ENCODE measurements around the gene RND1. TPM values are rescaled to one million over a fixed set of nuclear protein-coding genes. Genes with fewer than 3 reads are reported as not detected.

The RND1 gene
- total RNA-seq, 1 experiment from 2014 or later: 2.0 TPM

- intact Hi-C loops (cut with micrococcal nuclease; ENCODE audit: unreplicated experiment): no loop called here
- CTCF ChIA-PET: no interaction called here
- H3K36me3 ChIP-seq (ENCODE audit: insufficient read depth, low read length, poor library complexity, severe bottlenecking): peaks cover 64% of the 10 kb centered on the region
These were observed 27.6 kb downstream of the RND1 start for GRCh38 chr12:48838048-48838447.

DNA sequence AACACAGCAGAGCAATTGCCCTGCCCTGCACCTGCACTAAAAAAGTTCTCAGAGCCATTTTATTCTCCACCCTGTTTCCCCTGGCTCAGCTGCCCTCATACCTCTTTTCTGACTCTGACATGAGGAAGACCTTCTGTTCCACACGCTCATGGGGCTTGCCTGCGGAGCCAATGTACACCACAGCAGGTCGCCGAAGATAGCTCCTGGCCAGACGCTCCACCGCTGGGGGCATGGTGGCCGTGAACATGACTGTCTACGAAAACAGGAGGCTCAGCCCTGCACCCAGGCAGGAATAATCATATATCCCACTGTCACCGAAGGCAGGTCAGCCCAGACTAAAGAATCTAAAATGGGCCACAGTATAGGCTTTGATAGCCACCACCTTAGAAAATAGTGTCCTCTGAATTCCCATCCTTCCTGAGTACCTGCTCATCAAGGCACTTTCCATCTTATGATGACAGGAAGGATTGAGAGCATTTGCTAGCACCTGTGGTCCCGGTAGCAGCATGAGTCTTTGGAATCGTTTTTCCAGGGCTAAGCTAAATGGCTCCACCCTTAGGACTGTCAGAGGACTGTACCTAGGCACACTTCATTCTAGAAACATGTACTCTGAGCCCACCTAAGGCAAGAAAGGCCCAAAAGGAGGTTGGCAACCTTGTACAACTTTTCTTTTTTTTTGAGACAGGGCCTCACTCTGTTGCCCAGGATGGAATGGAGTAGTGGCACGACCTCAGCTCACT is 33.2 kb downstream of the RND1 start:
- POLR2A ChIA-PET (ENCODE audit: low non-redundant PET): no interaction called here
- H3K4me3 ChIP-seq (ENCODE audit: low read depth, low read length, poor library complexity, severe bottlenecking): no peak overlapping the region
- intact Hi-C loops (cut with micrococcal nuclease; ENCODE audit: unreplicated experiment): no loop called here
- CTCF ChIA-PET: no interaction called here
- BruUV-seq (replicated peaks): no TSS peak
- H3K4me1 ChIP-seq (ENCODE audit: insufficient read depth, low read length, poor library complexity, severe bottlenecking): no peaks in the 10 kb centered on the region
- H3K27ac ChIP-seq (ENCODE audit: low read depth, low read length, poor library complexity, severe bottlenecking): no peak overlapping the region
- DNase-seq (ENCODE audit: low spot score): no peak
- H3K9me3 ChIP-seq (ENCODE audit: low read depth, low read length, poor library complexity, severe bottlenecking): no peaks in the 10 kb centered on the region
- no peak for TF ChIP-seq EZH2 (IDR thresholded peaks at IDR 0.05; ENCODE audit: borderline replicate concordance, low read depth, low read length, poor library complexity, severe bottlenecking)
- TF ChIP-seq, protein P1, sequence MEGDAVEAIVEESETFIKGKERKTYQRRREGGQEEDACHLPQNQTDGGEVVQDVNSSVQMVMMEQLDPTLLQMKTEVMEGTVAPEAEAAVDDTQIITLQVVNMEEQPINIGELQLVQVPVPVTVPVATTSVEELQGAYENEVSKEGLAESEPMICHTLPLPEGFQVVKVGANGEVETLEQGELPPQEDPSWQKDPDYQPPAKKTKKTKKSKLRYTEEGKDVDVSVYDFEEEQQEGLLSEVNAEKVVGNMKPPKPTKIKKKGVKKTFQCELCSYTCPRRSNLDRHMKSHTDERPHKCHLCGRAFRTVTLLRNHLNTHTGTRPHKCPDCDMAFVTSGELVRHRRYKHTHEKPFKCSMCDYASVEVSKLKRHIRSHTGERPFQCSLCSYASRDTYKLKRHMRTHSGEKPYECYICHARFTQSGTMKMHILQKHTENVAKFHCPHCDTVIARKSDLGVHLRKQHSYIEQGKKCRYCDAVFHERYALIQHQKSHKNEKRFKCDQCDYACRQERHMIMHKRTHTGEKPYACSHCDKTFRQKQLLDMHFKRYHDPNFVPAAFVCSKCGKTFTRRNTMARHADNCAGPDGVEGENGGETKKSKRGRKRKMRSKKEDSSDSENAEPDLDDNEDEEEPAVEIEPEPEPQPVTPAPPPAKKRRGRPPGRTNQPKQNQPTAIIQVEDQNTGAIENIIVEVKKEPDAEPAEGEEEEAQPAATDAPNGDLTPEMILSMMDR (conservative IDR thresholded peaks at IDR 0.05; ENCODE audit: low read depth, low read length): no peak
- H3K27me3 ChIP-seq (replicated peaks; ENCODE audit: insufficient read depth, low read depth, low read length, poor library complexity): no peaks in the 10 kb centered on the region
- H3K36me3 ChIP-seq (ENCODE audit: insufficient read depth, low read length, poor library complexity, severe bottlenecking): peaks cover 89% of the 10 kb centered on the region

More at GRCh38 chr12:48838048-48838447, 27.6 kb downstream of the RND1 start:
- no TSS peak for BruUV-seq (replicated peaks)
- Histone ChIP-seq H3K4me3 (ENCODE audit: low read depth, low read length, poor library complexity, severe bottlenecking) (no peak overlapping the region), H3K4me1 (ENCODE audit: insufficient read depth, low read length, poor library complexity, severe bottlenecking) (no peaks in the 10 kb centered on the region), H3K27ac (ENCODE audit: low read depth, low read length, poor library complexity, severe bottlenecking) (no peak overlapping the region), H3K27me3 (replicated peaks; ENCODE audit: insufficient read depth, low read depth, low read length, poor library complexity) (no peaks in the 10 kb centered on the region), H3K9me3 (ENCODE audit: low read depth, low read length, poor library complexity, severe bottlenecking) (no peaks in the 10 kb centered on the region)
- POLR2A ChIA-PET (ENCODE audit: low non-redundant PET): no interaction called here
- TF ChIP-seq, protein P1 (conservative IDR thresholded peaks at IDR 0.05; ENCODE audit: low read depth, low read length): no peak
- no peak for TF ChIP-seq EZH2 (IDR thresholded peaks at IDR 0.05; ENCODE audit: borderline replicate concordance, low read depth, low read length, poor library complexity, severe bottlenecking)
- DNase-seq (ENCODE audit: low spot score): no peak

- Histone ChIP-seq H3K36me3 (ENCODE audit: insufficient read depth, low read length, poor library complexity, severe bottlenecking) (peaks cover 86% of the 10 kb centered on the region), H3K9me3 (ENCODE audit: low read depth, low read length, poor library complexity, severe bottlenecking) (no peaks in the 10 kb centered on the region), H3K4me1 (ENCODE audit: insufficient read depth, low read length, poor library complexity, severe bottlenecking) (no peaks in the 10 kb centered on the region), H3K27me3 (replicated peaks; ENCODE audit: insufficient read depth, low read depth, low read length, poor library complexity) (no peaks in the 10 kb centered on the region), H3K4me3 (ENCODE audit: low read depth, low read length, poor library complexity, severe bottlenecking) (no peak overlapping the region), H3K27ac (ENCODE audit: low read depth, low read length, poor library complexity, severe bottlenecking) (no peak overlapping the region)
- TF ChIP-seq, protein P1 (conservative IDR thresholded peaks at IDR 0.05; ENCODE audit: low read depth, low read length): no peak
- no peak for TF ChIP-seq EZH2 (IDR thresholded peaks at IDR 0.05; ENCODE audit: borderline replicate concordance, low read depth, low read length, poor library complexity, severe bottlenecking)
- no peak for DNase-seq (ENCODE audit: low spot score)
- no TSS peak for BruUV-seq (replicated peaks)
- ChIA-PET CTCF (no interaction called here), POLR2A (ENCODE audit: low non-redundant PET) (no interaction called here)
- intact Hi-C loops (cut with micrococcal nuclease; ENCODE audit: unreplicated experiment): no loop called here
These were observed 34.4 kb downstream of the RND1 start for GRCh38 chr12:48831257-48831656.

Measured in A673 (cell line).